Liver (tissue), 9 donors: ENCODE measurements around the gene CTRB1. TPM values are rescaled to one million over a fixed set of nuclear protein-coding genes. Genes with fewer than 3 reads are reported as not detected.
A peak's percentile ranks its signal among the peaks of the same experiment; 100 is the strongest.

Experiments
- DNase-seq: peaks from one replicate; pipeline ENCODE4 v3.0.0-alpha.2; 2017; ENCODE audit warnings: low spot score
- H3K27ac ChIP-seq, 2 donors: one replicate each; pipeline ENCODE4 v1.7.0; 2013; ENCODE audit warnings: inconsistent platforms in 2 of 2, low read length in 2 of 2, control low read depth in 1 of 2, low read depth in 1 of 2, mild to moderate bottlenecking in 1 of 2
- H3K27me3 ChIP-seq, 4 donors: one replicate each; pipeline versions ENCODE4 v1.6.1 to v1.7.0; 2013; ENCODE audit warnings: low read length in 3 of 4, inconsistent platforms in 1 of 4, mild to moderate bottlenecking in 1 of 4, moderate library complexity in 1 of 4; ENCODE audit not compliant: control insufficient read depth in 4 of 4, insufficient read depth in 4 of 4
- H3K36me3 ChIP-seq, 4 donors: one replicate each; pipeline versions ENCODE4 v1.6.1 to v1.7.0; 2013; ENCODE audit warnings: low read length in 3 of 4, mild to moderate bottlenecking in 3 of 4, low read depth in 1 of 4, moderate library complexity in 1 of 4; ENCODE audit not compliant: control insufficient read depth in 4 of 4, insufficient read depth in 3 of 4
- H3K4me1 ChIP-seq, 4 donors: one replicate each; pipeline versions ENCODE4 v1.6.1 to v1.7.0; 2013; ENCODE audit warnings: low read length in 3 of 4, mild to moderate bottlenecking in 3 of 4, moderate library complexity in 1 of 4; ENCODE audit not compliant: control insufficient read depth in 4 of 4, insufficient read depth in 4 of 4
- H3K4me3 ChIP-seq, 3 donors: one replicate each; pipeline versions ENCODE4 v1.6.1 to v1.7.0; 2013; ENCODE audit warnings: low read length in 3 of 3, control low read depth in 1 of 3, low read depth in 1 of 3, mild to moderate bottlenecking in 1 of 3
- H3K9ac ChIP-seq, 2 donors: one replicate each; pipeline ENCODE4 v1.7.0; 2013; ENCODE audit warnings: low read length in 2 of 2, mild to moderate bottlenecking in 2 of 2, moderate library complexity in 2 of 2, control low read depth in 1 of 2, low read depth in 1 of 2
- H3K9me3 ChIP-seq, 4 donors: one replicate each; pipeline versions ENCODE4 v1.6.1 to v1.7.0; 2013; ENCODE audit warnings: low read length in 3 of 4; ENCODE audit not compliant: control insufficient read depth in 4 of 4
- EGR1 ChIP-seq, 2 donors: IDR thresholded peaks; 2 replicates each; pipeline ENCODE4 v1.6.1; 2016 to 2018; ENCODE audit warnings: antibody characterized with exemption in 2 of 2, low read depth in 2 of 2
- FOXA1 ChIP-seq: IDR thresholded peaks from 2 replicates; pipeline ENCODE4 v1.6.1; 2016; ENCODE audit warnings: antibody characterized with exemption
- GABPA ChIP-seq, 2 donors: IDR thresholded peaks in 1 of 2; conservative IDR thresholded peaks in 1 of 2; 2 replicates each; pipeline ENCODE4 v1.6.1; 2016; ENCODE audit warnings: antibody characterized with exemption in 2 of 2, mild to moderate bottlenecking in 1 of 2, moderate library complexity in 1 of 2
- HNF4A ChIP-seq, 2 donors: conservative IDR thresholded peaks; 2 replicates each; pipeline ENCODE4 v1.6.1; 2016; ENCODE audit warnings: antibody characterized with exemption in 2 of 2, mild to moderate bottlenecking in 2 of 2
- HNF4G ChIP-seq: IDR thresholded peaks from 2 replicates; pipeline ENCODE4 v1.6.1; 2016; ENCODE audit warnings: antibody characterized with exemption
- NR2F2 ChIP-seq: IDR thresholded peaks from 2 replicates; pipeline ENCODE4 v1.6.1; 2016; ENCODE audit warnings: antibody characterized with exemption
- RAD21 ChIP-seq, 2 donors: IDR thresholded peaks; 2 replicates each; pipeline ENCODE4 v1.6.1; 2016; ENCODE audit warnings: antibody characterized with exemption in 2 of 2, mild to moderate bottlenecking in 2 of 2
- SP1 ChIP-seq: IDR thresholded peaks from 2 replicates; pipeline ENCODE4 v1.6.1; 2018; ENCODE audit warnings: antibody characterized with exemption, mild to moderate bottlenecking
- TAF1 ChIP-seq: conservative IDR thresholded peaks from 2 replicates; pipeline ENCODE4 v1.6.1; 2016; ENCODE audit warnings: antibody characterized with exemption, mild to moderate bottlenecking
- YY1 ChIP-seq: IDR thresholded peaks from 2 replicates; pipeline ENCODE4 v1.6.1; 2016; ENCODE audit warnings: antibody characterized with exemption, mild to moderate bottlenecking
- WGBS: extraction: QIAGEN DNeasy Blood & Tissue Kit; methylation state at CpG from one replicate; pipeline ENCODE4 v1.1.7; 2013; 5-methylcytosine and 5-hydroxymethylcytosine counted together
- polyA plus RNA-seq, 2 donors: library from polyadenylated mRNA; stranded (reverse) in 1 of 2; unstranded in 1 of 2; fragments of 200-250 nt in 1 of 2; fragments of >200 nt in 1 of 2; fragmentation: Nextera tagmentation in 1 of 2; extraction: Ambion mirVana in 1 of 2; gene quantifications; one replicate each; pipeline versions ENCODE4 v1.2.1 to v1.2.3, GENCODE V29; 2013 to 2015
- total RNA-seq, 2 donors: library from RNA; depleted of rRNA; stranded (reverse); fragments of >200 nt; gene quantifications; one replicate each; pipeline ENCODE4 v1.2.3, GENCODE V29; 2014
- TF ChIP-seq, protein P1 (sequence below): IDR thresholded peaks from 2 replicates; pipeline ENCODE4 v1.6.1; 2016; ENCODE audit warnings: antibody characterized with exemption
- TF ChIP-seq, protein P2 (sequence below): fragments of 150-350 bp; IDR thresholded peaks from 2 replicates; pipeline ENCODE4 v1.5.1; 2017; ENCODE audit warnings: improper control_type of control experiment, low read depth, low read length; ENCODE audit not compliant: missing input control
- TF ChIP-seq, protein P3 (sequence below): IDR thresholded peaks from 2 replicates; pipeline ENCODE4 v1.6.1; 2016; ENCODE audit warnings: antibody characterized with exemption
- TF ChIP-seq, protein P4 (sequence below): IDR thresholded peaks from 2 replicates; pipeline ENCODE4 v1.6.1; 2016; ENCODE audit warnings: antibody characterized with exemption, mild to moderate bottlenecking
- donor health status: healthy.
- donor health status: healthy.
- donor health status: healthy.
- donor health status: healthy.
- donor health status: healthy.

CTRB1 gene
- total and polyA plus RNA-seq, 4 donors: not detected

DNA sequence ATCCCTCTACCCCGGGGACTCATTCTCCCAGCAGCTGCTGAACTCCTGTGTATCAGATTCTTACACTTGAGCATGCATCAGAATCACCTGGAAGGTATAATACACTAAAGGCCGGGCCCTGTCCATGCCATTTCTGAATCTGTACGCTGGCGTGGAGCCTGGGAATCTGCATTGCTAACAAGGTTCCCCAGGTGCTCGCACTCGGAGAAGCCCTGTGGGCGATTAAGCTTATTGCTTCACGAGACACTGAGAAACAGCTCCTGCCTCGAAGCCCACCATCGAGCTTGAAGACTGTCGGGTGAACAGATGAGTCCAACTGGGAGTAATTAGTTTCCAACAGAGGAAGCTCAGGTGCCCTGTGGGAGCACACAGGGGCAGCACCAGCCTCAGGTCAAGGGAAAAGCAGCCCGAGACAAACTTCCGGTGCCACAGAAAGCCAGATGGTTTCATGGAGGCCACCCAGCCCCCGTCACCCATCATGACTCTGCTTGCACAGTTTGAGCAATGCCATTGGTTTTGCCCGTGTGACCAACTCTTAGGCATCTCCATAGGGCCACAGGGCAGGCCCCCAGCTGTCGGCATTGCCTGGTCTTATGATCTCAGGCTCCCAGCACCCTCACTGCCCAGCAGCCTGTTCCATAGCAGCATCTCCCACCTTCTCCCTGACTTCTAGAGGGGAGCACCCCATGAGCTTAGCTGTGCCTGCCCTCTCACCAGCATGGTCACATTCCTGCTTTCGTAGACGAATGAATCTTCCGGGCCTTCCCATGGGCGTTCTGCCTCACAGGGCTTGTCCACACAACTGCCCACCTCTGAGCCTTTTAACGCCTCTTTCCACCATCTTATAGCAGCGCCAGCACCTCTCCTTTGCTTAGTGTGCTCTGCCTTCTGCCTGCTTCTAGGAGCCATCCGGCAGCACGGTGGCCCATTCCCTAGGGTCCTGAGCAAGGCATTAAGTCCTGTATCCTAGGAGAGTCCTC is 22.7 kb upstream of the CTRB1 start:
- Histone ChIP-seq H3K9me3 (no peaks in the 10 kb centered on the region), H3K27me3 (peaks cover 0 to 4% (median 0%) of the 10 kb centered on the region in 4 donors), H3K4me3 (no peak overlapping the region), H3K36me3 (no peaks in the 10 kb centered on the region), H3K27ac (no peak overlapping the region), H3K9ac (no peak overlapping the region), H3K4me1 (no peaks in the 10 kb centered on the region)
- no peak for DNase-seq
- 84% methylated on average over 24 of the region's 24 CpGs for WGBS
- TF ChIP-seq, protein P1, sequence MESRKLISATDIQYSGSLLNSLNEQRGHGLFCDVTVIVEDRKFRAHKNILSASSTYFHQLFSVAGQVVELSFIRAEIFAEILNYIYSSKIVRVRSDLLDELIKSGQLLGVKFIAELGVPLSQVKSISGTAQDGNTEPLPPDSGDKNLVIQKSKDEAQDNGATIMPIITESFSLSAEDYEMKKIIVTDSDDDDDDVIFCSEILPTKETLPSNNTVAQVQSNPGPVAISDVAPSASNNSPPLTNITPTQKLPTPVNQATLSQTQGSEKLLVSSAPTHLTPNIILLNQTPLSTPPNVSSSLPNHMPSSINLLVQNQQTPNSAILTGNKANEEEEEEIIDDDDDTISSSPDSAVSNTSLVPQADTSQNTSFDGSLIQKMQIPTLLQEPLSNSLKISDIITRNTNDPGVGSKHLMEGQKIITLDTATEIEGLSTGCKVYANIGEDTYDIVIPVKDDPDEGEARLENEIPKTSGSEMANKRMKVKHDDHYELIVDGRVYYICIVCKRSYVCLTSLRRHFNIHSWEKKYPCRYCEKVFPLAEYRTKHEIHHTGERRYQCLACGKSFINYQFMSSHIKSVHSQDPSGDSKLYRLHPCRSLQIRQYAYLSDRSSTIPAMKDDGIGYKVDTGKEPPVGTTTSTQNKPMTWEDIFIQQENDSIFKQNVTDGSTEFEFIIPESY: no peak
- TF ChIP-seq HNF4A (conservative IDR thresholded peaks at IDR 0.05): no peak
- TF ChIP-seq, protein P2, sequence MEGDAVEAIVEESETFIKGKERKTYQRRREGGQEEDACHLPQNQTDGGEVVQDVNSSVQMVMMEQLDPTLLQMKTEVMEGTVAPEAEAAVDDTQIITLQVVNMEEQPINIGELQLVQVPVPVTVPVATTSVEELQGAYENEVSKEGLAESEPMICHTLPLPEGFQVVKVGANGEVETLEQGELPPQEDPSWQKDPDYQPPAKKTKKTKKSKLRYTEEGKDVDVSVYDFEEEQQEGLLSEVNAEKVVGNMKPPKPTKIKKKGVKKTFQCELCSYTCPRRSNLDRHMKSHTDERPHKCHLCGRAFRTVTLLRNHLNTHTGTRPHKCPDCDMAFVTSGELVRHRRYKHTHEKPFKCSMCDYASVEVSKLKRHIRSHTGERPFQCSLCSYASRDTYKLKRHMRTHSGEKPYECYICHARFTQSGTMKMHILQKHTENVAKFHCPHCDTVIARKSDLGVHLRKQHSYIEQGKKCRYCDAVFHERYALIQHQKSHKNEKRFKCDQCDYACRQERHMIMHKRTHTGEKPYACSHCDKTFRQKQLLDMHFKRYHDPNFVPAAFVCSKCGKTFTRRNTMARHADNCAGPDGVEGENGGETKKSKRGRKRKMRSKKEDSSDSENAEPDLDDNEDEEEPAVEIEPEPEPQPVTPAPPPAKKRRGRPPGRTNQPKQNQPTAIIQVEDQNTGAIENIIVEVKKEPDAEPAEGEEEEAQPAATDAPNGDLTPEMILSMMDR: no peak

DNA sequence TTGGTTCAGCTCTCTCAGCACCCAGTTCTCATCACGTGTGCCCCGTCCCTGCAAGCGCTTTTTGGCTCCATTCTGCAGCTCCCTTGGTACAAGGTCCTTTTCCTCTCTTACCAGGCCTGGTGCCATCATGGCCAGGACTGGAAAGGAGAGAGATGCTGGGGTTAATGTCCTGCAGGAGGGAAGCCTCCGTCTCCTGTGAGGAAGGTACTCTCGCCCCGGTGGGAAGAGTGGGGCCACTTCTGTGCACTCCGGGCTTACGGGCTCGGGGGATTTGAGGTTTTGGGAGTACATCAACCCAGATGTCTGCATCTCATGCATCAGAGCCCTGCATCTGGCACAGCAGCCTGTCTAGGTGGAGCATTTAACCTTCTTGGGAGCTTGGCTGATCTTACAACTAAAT is 22.0 kb upstream of the CTRB1 start:
- WGBS: 40% methylated on average over 9 of the region's 9 CpGs
- H3K9me3 ChIP-seq: no peaks in the 10 kb centered on the region

DNA sequence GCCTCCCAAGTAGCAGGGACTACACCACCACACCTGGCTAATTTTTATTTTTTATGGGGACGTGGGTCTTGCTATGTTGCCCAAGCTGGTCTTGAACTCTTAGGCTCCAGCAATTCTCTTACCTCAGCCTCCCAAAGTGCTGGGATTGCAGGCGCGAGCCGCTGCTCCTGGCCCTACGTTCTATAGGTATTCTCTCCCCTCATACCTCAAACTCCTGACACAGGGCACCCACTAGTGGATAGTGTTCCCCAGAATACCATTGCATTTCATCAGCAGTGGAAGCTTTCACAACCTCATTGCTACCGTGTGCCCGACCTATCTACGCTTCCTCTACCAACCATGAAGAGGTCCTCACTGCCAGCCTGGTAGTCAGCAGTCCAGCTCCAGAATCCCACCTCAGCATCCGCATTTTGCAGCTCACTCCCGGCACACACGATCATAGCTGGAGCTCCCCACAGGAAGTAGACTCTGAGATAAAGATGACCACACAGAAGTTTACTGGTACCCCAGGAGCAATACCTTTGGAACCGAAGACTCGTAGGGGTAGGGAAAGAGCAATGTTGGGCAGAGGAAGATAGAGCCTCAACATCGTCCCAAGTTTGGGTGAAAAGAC is 21.2 kb upstream of the CTRB1 start:
- H3K27ac ChIP-seq: no peak overlapping the region
- no peak overlapping the region for H3K9ac ChIP-seq
- no peaks in the 10 kb centered on the region for H3K9me3 ChIP-seq
- TF ChIP-seq, protein P3, sequence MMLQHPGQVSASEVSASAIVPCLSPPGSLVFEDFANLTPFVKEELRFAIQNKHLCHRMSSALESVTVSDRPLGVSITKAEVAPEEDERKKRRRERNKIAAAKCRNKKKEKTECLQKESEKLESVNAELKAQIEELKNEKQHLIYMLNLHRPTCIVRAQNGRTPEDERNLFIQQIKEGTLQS: no peak
- TF ChIP-seq NR2F2 (no peak), TAF1 (no peak), FOXA1 (no peak), EGR1 (IDR thresholded peaks at IDR 0.05; ENCODE audit: low read depth in 2 of 2) (no peak), GABPA (IDR thresholded peaks at IDR 0.05 in 1 of 2, conservative IDR thresholded peaks at IDR 0.05 in 1 of 2) (no peak), RAD21 (IDR thresholded peaks at IDR 0.05) (no peak), HNF4G (no peak), SP1 (no peak)
- TF ChIP-seq, protein P4, sequence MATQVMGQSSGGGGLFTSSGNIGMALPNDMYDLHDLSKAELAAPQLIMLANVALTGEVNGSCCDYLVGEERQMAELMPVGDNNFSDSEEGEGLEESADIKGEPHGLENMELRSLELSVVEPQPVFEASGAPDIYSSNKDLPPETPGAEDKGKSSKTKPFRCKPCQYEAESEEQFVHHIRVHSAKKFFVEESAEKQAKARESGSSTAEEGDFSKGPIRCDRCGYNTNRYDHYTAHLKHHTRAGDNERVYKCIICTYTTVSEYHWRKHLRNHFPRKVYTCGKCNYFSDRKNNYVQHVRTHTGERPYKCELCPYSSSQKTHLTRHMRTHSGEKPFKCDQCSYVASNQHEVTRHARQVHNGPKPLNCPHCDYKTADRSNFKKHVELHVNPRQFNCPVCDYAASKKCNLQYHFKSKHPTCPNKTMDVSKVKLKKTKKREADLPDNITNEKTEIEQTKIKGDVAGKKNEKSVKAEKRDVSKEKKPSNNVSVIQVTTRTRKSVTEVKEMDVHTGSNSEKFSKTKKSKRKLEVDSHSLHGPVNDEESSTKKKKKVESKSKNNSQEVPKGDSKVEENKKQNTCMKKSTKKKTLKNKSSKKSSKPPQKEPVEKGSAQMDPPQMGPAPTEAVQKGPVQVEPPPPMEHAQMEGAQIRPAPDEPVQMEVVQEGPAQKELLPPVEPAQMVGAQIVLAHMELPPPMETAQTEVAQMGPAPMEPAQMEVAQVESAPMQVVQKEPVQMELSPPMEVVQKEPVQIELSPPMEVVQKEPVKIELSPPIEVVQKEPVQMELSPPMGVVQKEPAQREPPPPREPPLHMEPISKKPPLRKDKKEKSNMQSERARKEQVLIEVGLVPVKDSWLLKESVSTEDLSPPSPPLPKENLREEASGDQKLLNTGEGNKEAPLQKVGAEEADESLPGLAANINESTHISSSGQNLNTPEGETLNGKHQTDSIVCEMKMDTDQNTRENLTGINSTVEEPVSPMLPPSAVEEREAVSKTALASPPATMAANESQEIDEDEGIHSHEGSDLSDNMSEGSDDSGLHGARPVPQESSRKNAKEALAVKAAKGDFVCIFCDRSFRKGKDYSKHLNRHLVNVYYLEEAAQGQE: no peak
- TF ChIP-seq, protein P2: no peak
- H3K36me3 ChIP-seq: no peaks in the 10 kb centered on the region
- no peak for DNase-seq
- 51% methylated on average over 14 of the region's 14 CpGs for WGBS
- H3K4me3 ChIP-seq: no peak overlapping the region
- no peaks in the 10 kb centered on the region for H3K4me1 ChIP-seq
- H3K27me3 ChIP-seq: peaks cover 0 to 4% (median 0%) of the 10 kb centered on the region in 4 donors

More for the DNA sequence above, 22.0 kb upstream of the CTRB1 start:
- H3K27me3 ChIP-seq: peaks cover 0 to 4% (median 0%) of the 10 kb centered on the region in 4 donors
- TF ChIP-seq HNF4A (conservative IDR thresholded peaks at IDR 0.05) (peak in 1 of 2 donors; percentile 46), YY1 (no peak)
- no peak overlapping the region for H3K27ac ChIP-seq
- H3K9ac ChIP-seq: no peak overlapping the region
- no peak for DNase-seq
- no peaks in the 10 kb centered on the region for H3K4me1 ChIP-seq
- H3K4me3 ChIP-seq: no peak overlapping the region
- no peaks in the 10 kb centered on the region for H3K36me3 ChIP-seq
